Dermis lymphatic vessel endothelial cell (primary cell): ENCODE data around the gene ARHGAP40. TPM values are rescaled to one million over a fixed set of nuclear protein-coding genes. Genes with fewer than 3 reads are reported as not detected.

ENCODE experiments used
- total RNA-seq: library from RNA; depleted of rRNA; stranded (reverse); fragments of >200 nt; gene quantifications from 2 replicates; pipeline ENCODE4 v1.2.1, GENCODE V29; 2014

ARHGAP40 gene
- total RNA-seq, result not detected in 2 replicates

DNA sequence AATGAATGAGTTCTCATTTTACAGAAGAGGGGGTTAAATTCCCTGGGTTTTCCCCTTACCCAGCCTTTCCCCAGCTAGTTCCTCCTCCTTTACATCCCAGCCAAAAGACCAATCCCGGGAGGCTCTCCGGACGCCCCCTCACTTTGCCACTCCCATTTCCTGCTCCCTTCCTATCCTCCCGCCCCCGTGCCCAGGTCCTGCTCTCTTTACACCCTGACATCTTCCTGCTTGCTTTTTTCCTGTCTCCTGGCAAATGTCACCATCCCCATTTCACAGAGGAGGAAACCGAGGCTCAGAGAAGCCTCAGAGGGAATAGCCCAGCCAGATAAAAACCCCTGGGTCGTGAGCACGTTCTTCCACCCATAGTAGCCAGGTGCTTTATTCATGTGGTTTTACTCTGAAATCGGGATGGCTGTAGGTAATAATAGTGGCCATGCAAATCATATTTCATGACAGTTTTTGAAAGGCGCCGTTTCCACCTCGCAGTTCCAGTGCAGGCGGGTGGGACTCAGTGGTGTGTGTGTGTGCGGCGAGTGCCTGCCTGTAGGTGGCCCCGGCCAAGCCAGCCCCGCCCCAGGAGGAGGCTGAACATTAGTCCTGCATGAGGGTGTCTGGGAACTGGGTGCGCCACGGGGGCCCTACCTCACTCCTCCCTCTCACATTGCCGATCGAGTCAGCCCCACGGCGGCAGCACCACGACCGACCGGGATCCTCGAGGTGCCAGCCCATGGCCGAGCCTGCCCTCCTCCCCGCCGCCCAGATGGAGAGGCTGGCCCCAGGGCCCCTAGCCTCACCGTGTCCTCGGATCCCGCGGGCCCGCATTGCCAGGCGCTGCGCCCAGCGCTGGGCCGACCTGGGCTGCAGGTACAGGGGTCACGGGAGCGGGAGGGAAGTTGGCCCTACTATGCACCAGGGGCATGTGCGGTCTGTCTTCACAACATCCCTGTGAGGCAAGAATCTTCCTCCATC, at the start of gene ARHGAP40:
Gene ARHGAP40 (plus strand): TSS at position 594 of the 969 bp plus-strand sequence.

GRCh38 chr20:38581013-38581412, 20.6 kb upstream of the ARHGAP40 start, which contains the start of gene ADIG:
TSS of gene ADIG (plus strand) at chr20:38581197. CDS start at chr20:38581251, 54 bp downstream.

Other genes starting within 250 kb of the ARHGAP40 start
- gene SNHG17, start 166.5 kb upstream of the ARHGAP40 start, total RNA-seq, result 2.4 and 4.6 TPM in 2 replicates
- 18.3 and 22.1 TPM in 2 replicates for gene RALGAPB, start 129.0 kb upstream of the ARHGAP40 start, total RNA-seq
- gene ADIG, start 20.6 kb upstream of the ARHGAP40 start, total RNA-seq, result not detected in 2 replicates
- not detected in 2 replicates for gene SLC32A1, start 122.7 kb downstream of the ARHGAP40 start, total RNA-seq
- gene ACTR5, start 146.7 kb downstream of the ARHGAP40 start, total RNA-seq, result 6.6 and 8.3 TPM in 2 replicates
- gene PPP1R16B, start 203.9 kb downstream of the ARHGAP40 start, total RNA-seq, result 141 and 183 TPM in 2 replicates